Lung (tissue), 12 donors: Measurements from ENCODE around the gene SCARB2. TPM values are rescaled to one million over a fixed set of nuclear protein-coding genes. Genes with fewer than 3 reads are reported as not detected.
A peak's percentile ranks its signal among the peaks of the same experiment; 100 is the strongest.

Experiments used
- ATAC-seq: fragments of 200-7000 bp; cut with Tn5 transposase; one replicate; pipeline ENCODE4 v1.9.1; 2020; ENCODE audit warnings: moderate number of reproducible peaks; ENCODE audit not compliant: insufficient read depth, low FRiP score
- DNase-seq, 3 donors: peaks; one replicate each; pipeline ENCODE4 v3.0.0-alpha.2; 2013 to 2017
- H3K27ac ChIP-seq, 2 donors: one replicate each; pipeline ENCODE4 v1.5.1; 2013; ENCODE audit warnings: mild to moderate bottlenecking in 2 of 2, moderate library complexity in 2 of 2, control low read depth in 1 of 2, inconsistent platforms in 1 of 2, low read depth in 1 of 2, low read length in 1 of 2
- H3K27me3 ChIP-seq, 3 donors: one replicate each; pipeline ENCODE4 v1.5.1; 2013; ENCODE audit warnings: low read length in 2 of 3; ENCODE audit not compliant: control insufficient read depth in 3 of 3, insufficient read depth in 3 of 3
- H3K36me3 ChIP-seq, 4 donors: one replicate each; pipeline ENCODE4 v1.5.1; 2013; ENCODE audit warnings: low read length in 4 of 4, mild to moderate bottlenecking in 1 of 4, moderate library complexity in 1 of 4; ENCODE audit not compliant: control insufficient read depth in 4 of 4, insufficient read depth in 4 of 4
- H3K4me1 ChIP-seq, 5 donors: one replicate each; pipeline ENCODE4 v1.5.1; 2013; ENCODE audit warnings: low read length in 5 of 5, mild to moderate bottlenecking in 2 of 5, moderate library complexity in 1 of 5; ENCODE audit not compliant: control insufficient read depth in 5 of 5, insufficient read depth in 5 of 5
- H3K4me3 ChIP-seq: one replicate; pipeline ENCODE4 v1.5.1; 2013; ENCODE audit warnings: mild to moderate bottlenecking, control low read depth, moderate library complexity
- H3K9ac ChIP-seq, 2 donors: one replicate each; pipeline ENCODE4 v1.5.1; 2013; ENCODE audit warnings: low read length in 2 of 2, control low read depth in 1 of 2; ENCODE audit not compliant: insufficient read depth in 1 of 2
- H3K9me3 ChIP-seq, 4 donors: one replicate each; pipeline ENCODE4 v1.5.1; 2013; ENCODE audit warnings: low read length in 3 of 4, mild to moderate bottlenecking in 1 of 4, moderate library complexity in 1 of 4; ENCODE audit not compliant: control insufficient read depth in 4 of 4, insufficient read depth in 3 of 4
- WGBS, 2 donors: extraction: QIAGEN DNeasy Blood & Tissue Kit; methylation state at CpG; one replicate each; pipeline ENCODE4 v1.1.7; 2013; 5-methylcytosine and 5-hydroxymethylcytosine counted together
- polyA plus RNA-seq, 2 donors: library from polyadenylated mRNA; stranded (reverse); fragments of 200-250 nt; gene quantifications; one replicate each; pipeline ENCODE4 v1.2.1, GENCODE V29; 2013
- total RNA-seq, 2 donors: library from RNA; depleted of rRNA in 1 of 2; stranded (reverse); fragments of >200 nt in 1 of 2; gene quantifications; one replicate each; pipeline ENCODE4 v1.2.1, GENCODE V29; 2014 to 2021
- TF ChIP-seq, protein P1 (sequence below): IDR thresholded peaks from 2 replicates; pipeline ENCODE4 v1.5.1; 2012; ENCODE audit warnings: mild to moderate bottlenecking; ENCODE audit errors: control extremely low read depth, extremely low read depth
- donor health status: control.
- donor health status: control.
- donor health status: Bipolar disorder and iron deficiency.
- donor health status: healthy.
- donor health status: DM: yes; HTN: yes; CAD: no.

SCARB2 gene
- total and polyA plus RNA-seq, 4 donors = 104 to 360 (median 150) TPM

DNA sequence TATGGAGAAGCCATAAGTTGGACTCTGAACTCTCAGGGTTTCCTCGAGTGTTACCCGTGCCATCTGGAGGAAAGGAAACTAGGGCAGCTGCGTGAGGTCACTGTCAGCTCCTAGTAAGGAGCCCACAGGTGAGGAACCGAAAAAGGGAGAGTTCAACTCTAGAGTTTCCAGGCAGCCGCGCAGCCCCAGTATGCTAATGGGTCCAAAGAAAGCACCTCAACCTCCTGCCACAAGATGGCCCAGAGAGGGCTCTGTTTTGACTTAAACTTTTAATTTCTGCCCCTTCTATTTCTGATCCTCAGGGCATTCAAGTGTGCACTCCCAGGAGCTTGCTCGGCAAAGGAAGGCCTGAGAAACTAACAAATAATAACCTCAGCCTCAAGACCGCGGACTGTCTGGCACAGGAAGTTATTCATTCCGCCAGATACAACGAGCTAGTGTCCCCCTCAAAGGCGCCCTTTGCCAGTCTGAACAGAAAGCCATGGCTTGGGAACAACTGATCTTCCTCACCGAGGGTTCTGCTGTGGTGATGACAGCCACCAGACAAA is 13.9 kb downstream of the SCARB2 start:
- Histone ChIP-seq H3K27me3 (no peaks in the 10 kb centered on the region), H3K4me1 (peaks cover 30 to 52% (median 52%) of the 10 kb centered on the region in 5 donors), H3K4me3 (no peak overlapping the region), H3K36me3 (peaks cover 0 to 12% (median 3%) of the 10 kb centered on the region in 4 donors), H3K9me3 (no peaks in the 10 kb centered on the region), H3K9ac (peak overlapping the region in 1 of 2 donors; percentile 34), H3K27ac (peak overlapping the region in 1 of 2 donors; percentile 88)
- peak in 1 of 3 donors; percentile 63 for DNase-seq
- WGBS, 2 donors = 15 to 39% methylated on average over 13 of the region's 13 CpGs
- ATAC-seq = no peak
- TF ChIP-seq, protein P1, sequence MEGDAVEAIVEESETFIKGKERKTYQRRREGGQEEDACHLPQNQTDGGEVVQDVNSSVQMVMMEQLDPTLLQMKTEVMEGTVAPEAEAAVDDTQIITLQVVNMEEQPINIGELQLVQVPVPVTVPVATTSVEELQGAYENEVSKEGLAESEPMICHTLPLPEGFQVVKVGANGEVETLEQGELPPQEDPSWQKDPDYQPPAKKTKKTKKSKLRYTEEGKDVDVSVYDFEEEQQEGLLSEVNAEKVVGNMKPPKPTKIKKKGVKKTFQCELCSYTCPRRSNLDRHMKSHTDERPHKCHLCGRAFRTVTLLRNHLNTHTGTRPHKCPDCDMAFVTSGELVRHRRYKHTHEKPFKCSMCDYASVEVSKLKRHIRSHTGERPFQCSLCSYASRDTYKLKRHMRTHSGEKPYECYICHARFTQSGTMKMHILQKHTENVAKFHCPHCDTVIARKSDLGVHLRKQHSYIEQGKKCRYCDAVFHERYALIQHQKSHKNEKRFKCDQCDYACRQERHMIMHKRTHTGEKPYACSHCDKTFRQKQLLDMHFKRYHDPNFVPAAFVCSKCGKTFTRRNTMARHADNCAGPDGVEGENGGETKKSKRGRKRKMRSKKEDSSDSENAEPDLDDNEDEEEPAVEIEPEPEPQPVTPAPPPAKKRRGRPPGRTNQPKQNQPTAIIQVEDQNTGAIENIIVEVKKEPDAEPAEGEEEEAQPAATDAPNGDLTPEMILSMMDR = no peak

DNA sequence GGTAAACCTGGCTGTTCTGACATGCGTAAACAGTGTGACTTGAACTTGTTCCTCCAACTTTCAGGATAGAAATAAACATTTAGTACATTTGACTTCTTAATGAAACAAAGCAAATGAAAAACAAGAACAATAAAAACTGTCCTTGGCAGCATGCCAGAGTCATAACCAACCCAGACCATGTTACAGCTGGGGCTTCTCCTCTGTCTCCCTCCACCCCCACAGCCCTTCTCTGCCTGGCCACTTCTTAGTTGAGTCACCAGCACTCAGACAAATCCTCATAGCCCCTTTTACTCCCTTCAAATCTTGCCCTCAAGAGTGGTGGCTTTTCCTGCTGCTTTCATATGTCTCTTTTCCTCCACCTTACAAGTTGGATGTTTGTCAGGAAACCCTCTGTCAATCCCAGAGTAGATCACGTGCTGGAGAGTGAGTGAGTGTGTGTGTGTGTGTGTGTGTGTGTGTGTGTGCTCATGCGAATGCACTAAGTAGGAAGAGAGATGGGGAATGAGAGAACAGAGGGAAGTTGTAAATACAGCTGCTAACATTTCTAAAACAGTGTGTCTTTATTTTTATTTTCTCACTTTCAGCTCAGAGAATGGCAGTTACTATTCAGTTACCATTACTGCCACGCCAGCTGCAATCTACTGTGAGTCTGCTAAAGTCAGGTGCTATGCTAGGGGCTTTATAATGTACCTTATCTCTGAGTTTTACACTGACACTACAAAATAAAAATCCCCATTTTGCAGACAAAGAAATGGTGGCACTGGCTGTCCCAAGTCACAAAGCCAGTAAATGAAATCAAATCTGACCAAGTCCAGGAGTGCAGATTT is 15.0 kb downstream of the SCARB2 start:
- peak; percentile 90 to 96 (median 96) for DNase-seq
- H3K27me3 ChIP-seq = no peaks in the 10 kb centered on the region
- no peaks in the 10 kb centered on the region for H3K9me3 ChIP-seq
- peaks cover 0 to 19% (median 7%) of the 10 kb centered on the region in 4 donors for H3K36me3 ChIP-seq
- H3K27ac ChIP-seq = peak overlapping the region; percentile 82 to 91
- no peak overlapping the region for H3K4me3 ChIP-seq
- 22 to 28% methylated on average over 4 of the region's 4 CpGs for WGBS, 2 donors
- H3K4me1 ChIP-seq = peaks cover 22 to 56% (median 44%) of the 10 kb centered on the region in 5 donors
- peak; percentile 45 for ATAC-seq
- peak overlapping the region in 1 of 2 donors; percentile 5 for H3K9ac ChIP-seq
- TF ChIP-seq, protein P1 = no peak

DNA sequence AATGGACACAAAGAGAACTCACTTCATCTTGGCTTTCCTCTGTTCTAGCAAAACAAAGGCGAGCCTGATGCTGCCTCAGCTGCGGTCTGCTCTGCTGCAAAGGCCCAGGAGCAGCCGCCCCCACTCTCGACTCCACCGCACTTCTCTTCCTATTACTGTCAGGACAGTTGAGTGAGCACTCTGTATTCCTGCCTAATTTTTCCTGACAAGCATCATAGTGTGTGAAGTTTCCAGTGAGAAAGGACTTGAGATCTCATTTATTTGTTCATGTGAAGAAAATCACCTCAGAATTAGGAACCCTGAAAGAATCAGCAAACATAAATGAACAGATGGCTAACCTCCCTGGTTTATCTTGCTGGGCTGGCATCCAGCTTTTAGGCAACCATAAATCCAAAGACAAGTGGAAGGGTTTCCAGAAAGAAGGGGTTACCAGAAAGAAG is 15.6 kb downstream of the SCARB2 start:
- ATAC-seq = no peak
- TF ChIP-seq, protein P1 = no peak
- Histone ChIP-seq H3K27me3 (no peaks in the 10 kb centered on the region), H3K9me3 (peaks cover 0 to under 1% (median 0%) of the 10 kb centered on the region in 4 donors), H3K4me1 (peaks cover 22 to 61% (median 44%) of the 10 kb centered on the region in 5 donors), H3K27ac (peak overlapping the region; percentile 82 to 91), H3K4me3 (no peak overlapping the region), H3K36me3 (peaks cover 0 to 26% (median 12%) of the 10 kb centered on the region in 4 donors), H3K9ac (peak overlapping the region in 1 of 2 donors; percentile 5)
- DNase-seq = peak in 2 of 3 donors; percentile 67 to 83
- 11 to 16% methylated on average over 5 of the region's 5 CpGs for WGBS, 2 donors
